GM18909 (cell line): ENCODE data around the gene ENAM.
A peak's percentile ranks its signal among the peaks of the same experiment; 100 is the strongest.

Source experiments
- ATAC-seq: cut with Tn5 transposase; IDR thresholded peaks from one replicate; pipeline ENCODE4 v1.9.1; 2021; ENCODE audit warnings: mild to moderate bottlenecking; ENCODE audit not compliant: unreplicated experiment, poor library complexity

The ENAM gene, protein sequence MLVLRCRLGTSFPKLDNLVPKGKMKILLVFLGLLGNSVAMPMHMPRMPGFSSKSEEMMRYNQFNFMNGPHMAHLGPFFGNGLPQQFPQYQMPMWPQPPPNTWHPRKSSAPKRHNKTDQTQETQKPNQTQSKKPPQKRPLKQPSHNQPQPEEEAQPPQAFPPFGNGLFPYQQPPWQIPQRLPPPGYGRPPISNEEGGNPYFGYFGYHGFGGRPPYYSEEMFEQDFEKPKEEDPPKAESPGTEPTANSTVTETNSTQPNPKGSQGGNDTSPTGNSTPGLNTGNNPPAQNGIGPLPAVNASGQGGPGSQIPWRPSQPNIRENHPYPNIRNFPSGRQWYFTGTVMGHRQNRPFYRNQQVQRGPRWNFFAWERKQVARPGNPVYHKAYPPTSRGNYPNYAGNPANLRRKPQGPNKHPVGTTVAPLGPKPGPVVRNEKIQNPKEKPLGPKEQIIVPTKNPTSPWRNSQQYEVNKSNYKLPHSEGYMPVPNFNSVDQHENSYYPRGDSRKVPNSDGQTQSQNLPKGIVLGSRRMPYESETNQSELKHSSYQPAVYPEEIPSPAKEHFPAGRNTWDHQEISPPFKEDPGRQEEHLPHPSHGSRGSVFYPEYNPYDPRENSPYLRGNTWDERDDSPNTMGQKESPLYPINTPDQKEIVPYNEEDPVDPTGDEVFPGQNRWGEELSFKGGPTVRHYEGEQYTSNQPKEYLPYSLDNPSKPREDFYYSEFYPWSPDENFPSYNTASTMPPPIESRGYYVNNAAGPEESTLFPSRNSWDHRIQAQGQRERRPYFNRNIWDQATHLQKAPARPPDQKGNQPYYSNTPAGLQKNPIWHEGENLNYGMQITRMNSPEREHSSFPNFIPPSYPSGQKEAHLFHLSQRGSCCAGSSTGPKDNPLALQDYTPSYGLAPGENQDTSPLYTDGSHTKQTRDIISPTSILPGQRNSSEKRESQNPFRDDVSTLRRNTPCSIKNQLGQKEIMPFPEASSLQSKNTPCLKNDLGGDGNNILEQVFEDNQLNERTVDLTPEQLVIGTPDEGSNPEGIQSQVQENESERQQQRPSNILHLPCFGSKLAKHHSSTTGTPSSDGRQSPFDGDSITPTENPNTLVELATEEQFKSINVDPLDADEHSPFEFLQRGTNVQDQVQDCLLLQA

DNA sequence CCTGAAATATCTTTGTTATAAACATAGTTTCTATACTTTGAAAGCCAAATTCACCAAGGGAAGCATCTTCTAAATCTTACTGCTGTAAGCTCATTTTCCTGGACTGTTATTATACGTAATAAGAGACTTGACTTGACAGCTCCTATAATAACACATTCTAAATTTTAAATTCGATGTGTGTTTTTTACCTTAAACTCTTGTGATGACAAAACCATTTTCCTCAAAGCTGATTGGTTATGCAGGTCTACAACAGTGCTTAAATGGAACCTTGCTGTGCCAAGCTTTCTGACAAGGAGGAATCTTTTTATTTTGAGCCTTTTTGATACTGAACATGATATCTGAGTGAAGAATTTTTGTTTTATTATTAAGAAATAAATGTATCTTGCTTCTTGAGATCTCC is at the start of gene ENAM:
Gene ENAM, plus strand, starts transcription at position 301 of the 400 bp plus-strand sequence. CDS start 757 bp downstream, outside the sequence.
- no peak for ATAC-seq

DNA sequence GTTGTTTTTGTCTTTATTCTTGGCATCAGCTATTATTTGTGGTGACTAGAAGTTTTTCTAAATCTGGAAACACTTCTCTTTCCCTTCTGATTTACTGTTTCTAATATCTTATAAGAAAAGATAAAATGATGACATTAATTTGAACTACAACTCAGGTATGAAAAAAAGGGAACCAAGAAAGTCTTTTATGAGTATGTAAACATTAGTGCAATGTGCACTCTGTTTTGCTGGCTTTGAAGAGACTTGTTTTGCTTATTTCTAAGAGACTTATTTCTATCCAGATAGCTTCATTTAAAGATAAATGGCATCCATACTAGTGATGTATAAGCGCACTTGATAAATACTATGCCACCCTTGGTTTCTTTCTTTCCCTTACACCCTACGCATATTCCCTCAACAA is 46.6 kb upstream of the ENAM start:
- no peak for ATAC-seq

DNA sequence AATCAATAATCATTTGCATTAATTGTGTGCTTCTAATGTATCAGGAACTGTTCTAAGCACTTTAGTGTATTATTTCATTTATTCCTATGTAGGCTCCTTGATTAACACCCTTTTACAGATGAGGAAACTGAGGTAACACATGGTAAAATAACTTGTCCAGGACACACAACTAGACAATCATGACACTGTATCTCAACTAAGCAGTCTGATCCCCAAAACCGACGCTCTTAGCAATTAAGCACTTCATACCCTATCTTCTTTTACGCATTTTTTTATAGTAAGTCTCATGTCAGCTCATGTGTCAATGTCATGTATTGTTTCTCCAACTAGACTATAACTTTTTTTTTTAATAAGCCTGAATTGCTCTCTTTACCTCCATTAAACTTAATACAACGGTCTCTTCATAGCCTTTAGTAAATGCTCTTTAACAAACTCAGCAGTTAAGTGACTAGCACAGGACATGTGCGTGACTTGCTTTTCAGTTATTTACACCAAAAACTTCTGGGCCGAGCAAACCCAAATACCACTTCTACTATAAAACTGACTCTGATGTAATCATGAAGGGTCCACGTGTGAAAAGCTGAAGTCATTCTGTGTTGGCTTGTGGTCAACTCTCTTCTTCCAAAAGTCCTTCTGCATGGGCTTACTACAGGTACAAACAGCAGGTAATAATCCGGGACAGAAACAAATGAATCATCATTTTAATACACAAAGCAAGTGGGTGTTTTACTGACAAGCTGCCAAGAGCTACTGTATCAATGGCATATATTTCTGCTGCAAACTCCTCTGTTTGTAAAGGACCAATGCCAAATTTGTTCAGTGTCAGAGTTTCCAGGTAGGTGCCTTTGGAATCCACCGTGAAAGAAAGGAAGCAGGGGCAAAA is 44.4 kb upstream of the ENAM start:
- ATAC-seq: no peak

DNA sequence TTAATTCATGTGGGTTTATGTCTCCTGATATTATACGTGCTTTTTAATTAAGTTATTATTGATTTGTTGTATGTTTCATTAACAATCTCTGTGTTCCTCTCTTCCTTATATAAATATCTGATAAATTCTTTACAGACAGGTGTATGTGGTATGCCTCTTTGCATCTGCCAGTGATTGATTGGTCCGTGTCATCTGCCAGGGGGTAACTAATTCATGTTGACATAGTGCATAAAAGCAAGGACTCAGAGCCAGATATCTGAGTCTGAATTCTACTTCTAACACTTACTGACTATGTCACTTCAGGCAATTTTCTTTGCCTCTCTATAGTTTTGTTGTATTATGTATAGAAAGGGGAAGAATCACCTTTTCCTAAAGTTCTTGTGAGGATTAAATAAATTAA is 41.7 kb upstream of the ENAM start:
- no peak for ATAC-seq

DNA sequence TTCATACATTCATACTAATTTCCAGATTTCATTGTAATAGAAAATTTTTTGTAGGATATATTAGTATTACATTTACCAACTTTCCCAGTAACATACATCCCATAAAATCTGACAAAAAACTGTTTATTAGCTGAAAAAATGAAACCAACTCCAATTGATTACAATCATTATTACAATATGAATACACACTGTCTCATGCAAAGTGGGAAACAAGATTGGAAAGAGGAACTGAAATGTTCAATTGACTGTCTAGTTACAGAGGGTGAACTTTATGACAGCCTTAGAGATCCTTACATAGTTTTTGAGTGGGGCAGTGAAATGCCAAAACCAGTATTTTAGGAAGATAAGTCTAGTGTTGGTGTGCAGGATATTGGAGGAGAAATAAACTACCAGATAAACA is 38.8 kb upstream of the ENAM start:
- ATAC-seq: peak; percentile 99

DNA sequence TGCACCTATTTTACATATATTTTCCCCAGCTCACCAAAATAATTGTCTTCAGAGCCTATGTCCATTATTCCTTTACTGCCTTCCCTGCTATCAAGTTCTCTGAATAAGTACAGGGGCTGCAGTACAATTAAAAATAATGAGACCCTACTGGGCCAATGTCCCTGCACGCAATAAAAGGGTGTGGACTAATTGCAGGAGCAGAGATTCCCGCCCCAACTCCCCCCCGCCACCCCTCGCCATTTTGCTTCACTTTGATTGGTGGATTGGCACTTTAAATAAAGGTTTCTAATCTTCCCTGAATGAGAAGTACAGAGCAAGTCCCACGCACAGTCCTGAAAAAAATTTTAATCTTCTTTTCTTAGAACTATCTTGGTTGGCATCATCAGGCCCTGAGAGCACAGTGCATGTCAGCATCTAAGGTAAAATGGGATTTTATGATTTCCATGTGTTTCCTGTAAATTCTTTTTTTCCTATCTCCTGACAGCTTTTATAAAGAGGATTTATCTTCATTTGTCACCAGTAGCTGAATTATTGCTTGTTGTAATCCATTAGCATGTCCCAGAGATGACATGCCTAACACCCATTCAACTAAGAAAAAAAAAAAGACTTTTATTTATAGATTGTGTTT is 36.5 kb upstream of the ENAM start, which contains the start of gene AMBN:
Gene AMBN, plus strand, starts transcription at position 302 of the 628 bp plus-strand sequence. Its CDS starts 103 bp downstream, at position 405.
- ATAC-seq: no peak

DNA sequence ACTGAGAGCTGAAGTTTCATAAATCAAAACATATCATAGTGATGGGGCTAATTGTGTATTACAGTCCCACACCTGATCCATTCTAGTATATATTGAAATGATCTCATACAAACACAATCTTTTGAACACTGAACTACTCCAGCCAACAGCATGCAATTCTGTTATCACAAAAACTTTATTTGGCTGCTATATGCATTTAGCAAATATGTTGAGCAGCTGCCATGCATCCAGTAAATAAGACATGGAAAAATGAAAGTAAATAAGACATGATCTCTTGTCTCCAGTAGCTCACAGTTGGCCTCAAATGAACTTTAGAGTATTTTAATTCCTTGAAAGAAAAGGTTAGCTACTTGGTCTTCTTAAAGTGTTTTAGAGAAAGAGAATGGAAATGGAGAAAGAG is 34.3 kb upstream of the ENAM start:
- ATAC-seq: no peak

DNA sequence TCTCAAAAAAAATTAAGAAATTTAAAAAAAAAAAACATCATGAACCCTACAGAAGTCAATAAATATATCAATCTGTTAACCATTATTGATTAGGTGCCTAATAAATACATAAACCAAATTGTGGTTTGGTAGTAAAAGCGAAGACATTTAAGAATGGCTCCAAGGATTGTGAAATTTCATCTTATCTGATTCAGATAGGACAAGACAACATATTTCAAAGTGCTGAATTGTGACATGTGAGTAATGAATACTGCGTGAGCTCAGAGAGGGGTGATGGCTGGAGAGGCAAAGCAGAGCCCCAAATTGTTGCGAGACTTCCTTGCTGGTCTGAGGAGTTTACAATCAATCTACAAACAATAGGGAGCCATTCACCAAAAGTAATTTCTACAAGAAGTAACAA is 28.2 kb upstream of the ENAM start:
- ATAC-seq: no peak

DNA sequence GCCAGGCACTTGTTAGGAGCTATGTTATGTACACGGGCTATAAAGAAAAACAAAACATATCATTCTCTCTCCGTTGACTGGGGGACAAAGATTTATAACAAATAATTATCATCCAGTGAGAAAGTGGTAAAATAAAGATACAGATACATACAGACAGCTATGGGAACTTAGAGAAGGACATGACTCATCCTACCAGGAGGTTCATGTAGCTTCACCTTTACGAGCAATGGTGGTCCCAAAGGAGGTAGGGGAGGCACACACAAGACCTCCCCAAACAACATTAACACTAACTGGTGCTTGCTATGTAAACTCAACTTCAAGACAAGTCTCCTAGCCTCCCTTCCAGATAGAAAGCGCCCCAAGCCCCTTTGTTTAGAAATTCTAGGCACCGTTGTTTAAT is 27.6 kb upstream of the ENAM start:
- ATAC-seq: peak; percentile 13

DNA sequence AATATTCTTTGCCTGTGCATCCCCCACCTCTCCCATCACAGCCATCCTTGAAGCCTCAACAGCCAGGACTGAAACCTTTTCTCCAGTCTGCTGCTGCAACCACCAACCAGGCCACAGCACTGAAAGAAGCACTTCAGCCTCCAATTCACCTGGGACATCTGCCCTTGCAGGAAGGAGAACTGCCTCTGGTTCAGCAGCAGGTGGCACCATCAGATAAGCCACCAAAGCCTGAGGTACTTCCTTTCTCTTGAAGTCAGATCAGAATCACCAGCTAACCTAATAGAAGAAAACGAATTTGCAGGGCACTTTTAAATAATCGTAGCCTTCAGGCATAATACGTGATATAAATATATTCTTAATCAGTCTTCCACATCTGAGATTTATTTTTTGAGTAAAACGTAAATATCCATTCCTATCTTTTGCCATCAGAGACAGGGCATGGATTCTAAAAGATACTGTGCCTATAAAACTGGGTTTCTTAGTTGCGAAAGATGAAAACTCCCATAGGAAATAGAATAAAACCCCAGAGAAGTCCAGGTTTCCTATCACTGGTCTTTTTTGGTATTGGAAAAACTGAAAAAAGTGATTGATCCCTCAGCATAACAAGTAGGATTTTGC is 27.0 kb upstream of the ENAM start:
- ATAC-seq: peak; percentile 99

DNA sequence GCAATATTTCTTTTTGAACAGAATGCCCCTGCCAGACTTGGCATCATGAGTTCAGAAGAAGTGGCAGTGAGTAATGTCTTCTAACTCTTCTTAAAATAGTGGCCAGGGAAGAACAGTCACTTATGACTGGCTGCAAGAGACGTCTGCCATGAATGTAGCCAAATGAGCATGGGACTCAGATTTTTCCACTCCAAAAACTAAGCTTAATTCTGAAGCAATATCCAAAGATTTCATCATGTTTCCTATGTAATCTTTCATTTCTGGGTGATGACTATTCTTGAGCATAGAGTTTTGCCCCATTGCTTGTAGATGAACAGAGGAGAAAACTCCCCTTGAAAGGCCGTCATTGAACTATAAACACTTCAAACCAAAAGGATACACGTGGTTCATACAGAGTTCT is 24.7 kb upstream of the ENAM start:
- ATAC-seq: no peak

DNA sequence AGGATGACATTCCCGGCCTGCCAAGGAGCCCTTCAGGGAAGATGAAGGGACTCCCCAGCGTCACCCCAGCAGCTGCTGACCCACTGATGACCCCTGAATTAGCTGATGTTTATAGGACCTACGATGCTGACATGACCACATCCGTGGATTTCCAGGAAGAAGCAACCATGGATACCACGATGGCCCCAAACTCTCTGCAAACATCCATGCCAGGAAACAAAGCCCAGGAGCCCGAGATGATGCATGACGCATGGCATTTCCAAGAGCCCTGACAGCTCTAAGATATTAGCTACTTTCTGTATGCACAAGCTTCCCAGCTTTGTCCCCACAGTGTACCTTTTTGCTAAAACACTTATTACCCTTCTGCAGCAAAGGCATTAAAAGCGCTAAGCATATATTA is 22.1 kb upstream of the ENAM start:
- no peak for ATAC-seq

DNA sequence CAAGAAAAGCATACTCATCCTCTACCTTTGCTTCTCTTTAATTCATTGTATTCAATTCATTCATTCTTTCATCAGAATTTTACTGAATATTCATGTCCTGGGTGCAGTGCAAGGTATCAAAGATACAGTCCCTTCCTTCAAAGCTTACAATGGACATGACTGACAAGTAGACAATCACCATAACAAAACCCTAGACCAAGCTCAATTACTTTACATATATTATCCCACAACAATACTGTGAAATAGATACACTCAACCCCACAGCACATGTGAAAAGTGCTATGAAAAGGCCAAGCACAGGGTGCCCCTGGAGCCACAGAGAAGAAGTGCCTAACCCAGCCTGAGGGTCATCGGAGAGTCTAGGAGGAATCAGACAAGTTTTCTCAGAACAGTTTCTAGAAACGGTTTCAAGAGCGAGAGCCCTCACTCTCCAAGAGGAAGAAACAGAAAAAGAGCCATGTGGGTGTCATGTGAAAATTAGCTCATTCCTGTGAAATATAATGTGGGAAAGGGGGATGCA is 21.1 kb upstream of the ENAM start:
- no peak for ATAC-seq

DNA sequence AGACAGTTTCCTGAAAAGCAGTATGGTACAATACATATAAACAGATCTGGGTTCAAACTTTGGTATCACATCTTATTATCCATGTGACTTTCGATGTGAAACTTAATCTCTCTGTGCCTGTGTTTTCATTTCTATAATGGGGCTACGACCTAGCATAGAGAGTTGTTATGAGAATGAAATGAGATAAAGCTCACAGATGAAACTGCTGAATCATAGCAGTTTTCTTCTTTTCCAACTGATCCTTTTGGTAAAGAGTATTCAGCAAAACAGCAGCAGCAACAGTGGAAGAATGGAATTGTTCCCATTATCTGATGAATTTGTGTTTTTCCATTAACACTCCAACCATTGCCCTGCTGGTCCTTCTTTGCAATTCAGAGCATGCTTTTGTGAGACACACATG is 20.2 kb upstream of the ENAM start:
- ATAC-seq: no peak

DNA sequence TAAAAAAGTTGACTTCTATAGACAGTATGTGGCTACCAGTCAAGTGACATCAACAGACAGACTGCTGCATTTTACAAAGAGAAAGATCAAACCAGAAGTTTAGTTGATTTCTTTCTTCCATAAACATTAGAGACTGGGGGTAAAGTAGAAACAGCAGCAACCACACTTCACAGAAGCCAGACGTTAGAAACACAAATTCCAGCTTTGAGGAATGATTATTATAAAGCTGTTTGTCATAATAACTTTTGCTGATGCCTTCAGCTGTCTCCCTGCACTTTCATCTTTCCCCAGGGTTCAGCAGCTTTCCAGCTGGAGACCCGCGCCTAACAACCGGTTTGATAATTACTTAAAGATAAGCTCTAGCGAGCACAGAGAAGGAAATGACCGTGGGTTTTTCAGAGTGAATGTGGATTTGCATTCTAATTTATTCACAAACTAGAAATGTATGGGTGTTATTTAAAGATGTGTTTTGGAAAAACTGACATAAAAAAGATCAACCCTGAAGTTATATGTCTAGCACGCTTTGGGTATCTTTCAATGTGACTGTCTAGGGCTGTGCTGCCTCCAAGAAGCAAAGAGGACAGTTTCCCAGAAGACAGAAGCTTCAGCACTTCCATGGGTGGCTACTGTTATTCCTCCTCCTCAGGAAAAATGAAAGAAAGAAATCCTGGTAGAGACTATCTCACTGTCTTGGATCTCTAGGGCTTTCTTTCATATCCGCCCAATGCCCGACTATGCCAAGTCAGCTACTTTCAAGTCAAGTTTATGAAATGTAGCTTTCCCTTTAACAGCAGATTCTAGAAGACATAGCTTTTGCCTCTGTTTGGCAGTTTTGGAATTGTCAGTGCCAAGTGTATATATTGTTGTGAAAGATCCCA is 15.0 kb upstream of the ENAM start:
- ATAC-seq: peak; percentile 82

DNA sequence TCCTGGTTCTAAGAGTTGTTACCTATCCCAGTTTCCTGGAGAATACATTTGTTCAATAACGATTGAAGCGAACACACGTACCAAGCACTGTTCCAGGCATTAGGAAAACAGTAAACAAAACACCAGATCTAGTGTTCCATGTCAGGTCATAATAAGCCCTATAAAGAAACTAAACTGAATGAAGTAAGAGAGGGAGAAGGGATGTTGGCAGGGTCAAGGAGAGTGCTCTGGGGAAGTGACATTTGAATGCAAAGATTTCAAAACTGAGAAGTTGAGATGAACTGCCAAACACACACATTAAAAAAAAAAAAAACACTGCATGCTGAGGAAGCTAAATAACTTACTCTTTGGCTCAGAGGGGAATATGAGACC is 14.4 kb upstream of the ENAM start:
- peak; percentile 6 for ATAC-seq

DNA sequence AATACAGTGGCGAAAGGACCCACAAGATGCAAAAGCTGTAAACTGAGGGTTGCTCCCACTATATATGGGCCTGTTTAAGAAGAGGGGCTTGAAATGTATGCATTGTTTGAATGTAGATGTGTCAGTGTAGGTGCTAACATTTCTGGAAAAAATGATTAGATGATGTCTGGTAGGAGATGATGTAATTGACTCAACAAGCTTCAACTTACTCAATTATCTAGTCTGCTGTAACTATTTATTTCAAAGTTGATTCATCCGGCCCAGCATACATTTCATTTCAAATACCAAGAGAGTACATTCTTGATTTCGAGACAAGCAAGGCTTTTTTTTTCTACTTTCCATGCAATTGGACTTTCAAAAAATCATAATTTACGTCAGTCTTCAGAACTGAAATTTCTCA is 9.3 kb upstream of the ENAM start:
- ATAC-seq: no peak

DNA sequence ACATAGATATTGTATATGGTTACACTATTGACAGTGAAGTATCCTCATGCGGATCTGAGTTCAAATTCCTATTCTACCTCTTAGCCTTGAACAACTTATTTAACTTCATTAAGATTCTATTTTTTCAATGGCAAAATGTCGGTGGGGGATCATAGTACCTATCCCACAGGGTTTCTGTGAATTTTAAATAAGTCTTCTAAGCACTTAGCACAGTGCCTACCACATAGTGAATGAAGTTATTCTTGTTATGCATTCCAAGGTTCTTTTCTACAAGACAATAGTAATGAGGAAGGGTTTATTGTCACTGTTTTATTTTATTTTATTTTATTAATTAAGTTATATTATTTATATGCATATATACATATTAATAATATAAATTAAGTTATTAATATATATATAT is 8.8 kb upstream of the ENAM start:
- no peak for ATAC-seq
